WTC11 (cell line): ENCODE results near the gene TPCN2. TPM values are rescaled to one million over a fixed set of nuclear protein-coding genes. Genes with fewer than 3 reads are reported as not detected.

Experiments used
- ATAC-seq: fragments of 200-7000 bp; cut with Tn5 transposase; 2 replicates; pipeline ENCODE4 v1.10.0; 2021; ENCODE audit warnings: mild to moderate bottlenecking, moderate library complexity
- CTCF ChIA-PET: fragments of 300-600 bp; sonication (Branson Sonifier 250); formaldehyde crosslinking; loops from one replicate; lab custom pipeline; 2021; ENCODE audit warnings: antibody characterized with exemption; lab: Charles Lee
- POLR2A ChIA-PET: fragments of 350-600 bp; sonication (Branson Sonifier 250); formaldehyde crosslinking; loops from one replicate; lab custom pipeline; 2021; ENCODE audit warnings: antibody characterized with exemption; lab: Charles Lee
- DNase-seq: peaks from one replicate; pipeline ENCODE4 v3.0.0; 2021; ENCODE audit warnings: low spot score
- H3K27ac Mint-ChIP-seq: 2 replicates; pipeline ENCODE4 v1.8.0; 2021; ENCODE audit warnings: mixed read lengths
- H3K27me3 Mint-ChIP-seq: 2 replicates; pipeline ENCODE4 v1.8.0; 2021; ENCODE audit warnings: low read depth, mild to moderate bottlenecking, moderate library complexity, mixed read lengths
- H3K36me3 Mint-ChIP-seq: 2 replicates; pipeline ENCODE4 v1.8.0; 2021; ENCODE audit warnings: mixed read lengths
- H3K4me1 Mint-ChIP-seq: 2 replicates; pipeline ENCODE4 v1.8.0; 2022; ENCODE audit warnings: mixed read lengths
- H3K4me3 Mint-ChIP-seq: 2 replicates; pipeline ENCODE4 v1.8.0; 2021; ENCODE audit warnings: mild to moderate bottlenecking, moderate library complexity, mixed read lengths
- H3K9me3 Mint-ChIP-seq: 2 replicates; pipeline ENCODE4 v1.8.0; 2021; ENCODE audit warnings: mixed read lengths
- ARID4B ChIP-seq: sonication (generic); formaldehyde crosslinking; IDR thresholded peaks from 2 replicates; pipeline ENCODE4 v1.8.0; 2023; ENCODE audit warnings: missing genetic modification reagents, mild to moderate bottlenecking, borderline replicate concordance
- ATF2 ChIP-seq: sonication (generic); formaldehyde crosslinking; IDR thresholded peaks from 2 replicates; pipeline ENCODE4 v1.8.1; 2022; ENCODE audit warnings: low read depth, missing genetic modification reagents, borderline replicate concordance
- E2F4 ChIP-seq: sonication (generic); formaldehyde crosslinking; IDR thresholded peaks from 2 replicates; pipeline ENCODE4 v1.8.1; 2022; ENCODE audit warnings: low read depth, mild to moderate bottlenecking, moderate library complexity, missing genetic modification reagents, borderline replicate concordance
- ERG ChIP-seq: fragments of 250-450 bp; sonication (Bioruptor Pico); IDR thresholded peaks from 2 replicates; pipeline ENCODE4 v1.8.0; 2021; ENCODE audit warnings: mild to moderate bottlenecking
- FOXK1 ChIP-seq: sonication (generic); formaldehyde crosslinking; IDR thresholded peaks from 2 replicates; pipeline ENCODE4 v1.8.0; 2022; ENCODE audit warnings: mild to moderate bottlenecking, moderate library complexity, missing genetic modification reagents
- FOXP4 ChIP-seq: sonication (generic); formaldehyde crosslinking; IDR thresholded peaks from 2 replicates; pipeline ENCODE4 v1.8.0; 2022; ENCODE audit warnings: mild to moderate bottlenecking, missing genetic modification reagents
- GABPB1 ChIP-seq: sonication (generic); formaldehyde crosslinking; IDR thresholded peaks from 2 replicates; pipeline ENCODE4 v1.8.1; 2023; ENCODE audit warnings: mild to moderate bottlenecking, missing genetic modification reagents
- MLX ChIP-seq: sonication (generic); formaldehyde crosslinking; IDR thresholded peaks from 2 replicates; pipeline ENCODE4 v1.8.1; 2023; ENCODE audit warnings: mild to moderate bottlenecking, missing genetic modification reagents, moderate library complexity
- MXD4 ChIP-seq: fragments of 250-450 bp; sonication (Bioruptor Pico); IDR thresholded peaks from 2 replicates; pipeline ENCODE4 v1.8.0; 2021; ENCODE audit warnings: mild to moderate bottlenecking, moderate library complexity, borderline replicate concordance
- NFATC4 ChIP-seq: fragments of 250-450 bp; sonication (Bioruptor Pico); IDR thresholded peaks from 2 replicates; pipeline ENCODE4 v1.9.0; 2021; ENCODE audit warnings: mild to moderate bottlenecking
- NR3C1 ChIP-seq: sonication (generic); formaldehyde crosslinking; conservative IDR thresholded peaks from 2 replicates; pipeline ENCODE4 v1.8.1; 2023; ENCODE audit warnings: low read depth, mild to moderate bottlenecking, missing genetic modification reagents
- PRRX2 ChIP-seq: fragments of 250-450 bp; sonication (Bioruptor Pico); IDR thresholded peaks from 2 replicates; pipeline ENCODE4 v1.8.0; 2021; ENCODE audit warnings: mild to moderate bottlenecking
- RELA ChIP-seq: sonication (generic); formaldehyde crosslinking; IDR thresholded peaks from 2 replicates; pipeline ENCODE4 v1.8.1; 2022; ENCODE audit warnings: missing genetic modification reagents, mild to moderate bottlenecking, borderline replicate concordance
- RORB ChIP-seq: fragments of 250-450 bp; sonication (Bioruptor Pico); IDR thresholded peaks from 2 replicates; pipeline ENCODE4 v1.9.0; 2021; ENCODE audit warnings: mild to moderate bottlenecking
- SMAD3 ChIP-seq: sonication (generic); formaldehyde crosslinking; IDR thresholded peaks from 2 replicates; pipeline ENCODE4 v1.8.0; 2022; ENCODE audit warnings: missing genetic modification reagents, mild to moderate bottlenecking, borderline replicate concordance
- TEAD4 ChIP-seq: sonication (generic); formaldehyde crosslinking; IDR thresholded peaks from 2 replicates; pipeline ENCODE4 v1.8.0; 2022; ENCODE audit warnings: mild to moderate bottlenecking, missing genetic modification reagents
- TP53 ChIP-seq: sonication (generic); formaldehyde crosslinking; IDR thresholded peaks from 2 replicates; pipeline ENCODE4 v1.8.1; 2023; ENCODE audit warnings: mild to moderate bottlenecking, missing genetic modification reagents
- ZBTB21 ChIP-seq: sonication (generic); formaldehyde crosslinking; IDR thresholded peaks from 2 replicates; pipeline ENCODE4 v1.8.1; 2023; ENCODE audit warnings: mild to moderate bottlenecking, missing genetic modification reagents, borderline replicate concordance
- ZBTB43 ChIP-seq: sonication (generic); formaldehyde crosslinking; IDR thresholded peaks from 2 replicates; pipeline ENCODE4 v1.8.1; 2023; ENCODE audit warnings: mild to moderate bottlenecking, missing genetic modification reagents
- ZMAT4 ChIP-seq: fragments of 250-450 bp; sonication (Bioruptor Pico); IDR thresholded peaks from 2 replicates; pipeline ENCODE4 v1.9.0; 2021; ENCODE audit warnings: mild to moderate bottlenecking
- ZNF512 ChIP-seq: sonication (generic); formaldehyde crosslinking; IDR thresholded peaks from 2 replicates; pipeline ENCODE4 v1.8.1; 2022; ENCODE audit warnings: missing genetic modification reagents, borderline replicate concordance
- total RNA-seq: library from RNA; stranded (reverse); gene quantifications from 3 replicates; pipeline ENCODE4 v1.2.3, GENCODE V29; 2021

The TPCN2 gene
- total RNA-seq, 1 experiment from 2014 or later, result 24.6 TPM

GRCh38 chr11:69171476-69172240, 122.9 kb downstream of the TPCN2 start:
- peaks cover 5% of the 10 kb centered on the region for H3K4me1 Mint-ChIP-seq
- peaks cover 32% of the 10 kb centered on the region for H3K9me3 Mint-ChIP-seq
- POLR2A ChIA-PET, result no interaction called here
- no peaks in the 10 kb centered on the region for H3K36me3 Mint-ChIP-seq
- H3K27me3 Mint-ChIP-seq, result no peaks in the 10 kb centered on the region
- H3K27ac Mint-ChIP-seq, result no peak overlapping the region
- ATAC-seq (no peak), DNase-seq (no peak)
- H3K4me3 Mint-ChIP-seq, result no peak overlapping the region
- CTCF ChIA-PET, result no interaction called here
- no peak for TF ChIP-seq ZMAT4 (CRISPR knock-in tag)
- no peak for TF ChIP-seq NR3C1
- TF ChIP-seq TEAD4 (CRISPR knock-in tag), result no peak
- TF ChIP-seq TP53, result no peak
- TF ChIP-seq ERG, result no peak
- no peak for TF ChIP-seq ZNF512 (CRISPR knock-in tag)
- no peak for TF ChIP-seq SMAD3
- no peak for TF ChIP-seq ZBTB43
- no peak for TF ChIP-seq RORB (CRISPR knock-in tag)
- TF ChIP-seq PRRX2 (CRISPR knock-in tag), result no peak
- TF ChIP-seq ATF2, result no peak
- TF ChIP-seq E2F4, result no peak
- TF ChIP-seq MXD4 (CRISPR knock-in tag), result no peak
- no peak for TF ChIP-seq ZBTB21 (CRISPR knock-in tag)
- TF ChIP-seq RELA (CRISPR knock-in tag), result no peak
- no peak for TF ChIP-seq GABPB1 (CRISPR knock-in tag)
- no peak for TF ChIP-seq MLX (CRISPR knock-in tag)

GRCh38 chr11:69172674-69173073, 123.9 kb downstream of the TPCN2 start:
- Mint-ChIP-seq H3K27me3 (no peaks in the 10 kb centered on the region), H3K27ac (no peak overlapping the region), H3K36me3 (no peaks in the 10 kb centered on the region), H3K4me1 (no peaks in the 10 kb centered on the region), H3K4me3 (no peak overlapping the region), H3K9me3 (peaks cover 34% of the 10 kb centered on the region)
- ChIA-PET POLR2A (no interaction called here), CTCF (interaction anchor here (2.7 kb wide), 1 partner anchor 41 kb away, joined by 11 read pairs; no protein-coding TSS in a partner anchor)
- peak; percentile 73 for ATAC-seq
- no peak for DNase-seq
- TF ChIP-seq ARID4B (CRISPR knock-in tag) (no peak), GABPB1 (CRISPR knock-in tag) (no peak), NFATC4 (CRISPR knock-in tag) (no peak), FOXP4 (CRISPR knock-in tag) (no peak), FOXK1 (no peak)
